IMR-90 (cell line): ENCODE data around the gene NMRK2.

Experiments used
- CEBPB ChIP-seq: IDR thresholded peaks from 2 replicates; pipeline ENCODE4 v1.6.1; 2012; ENCODE audit warnings: low read depth, low read length, improper control_type of control experiment
- CTCF ChIP-seq: conservative IDR thresholded peaks from 2 replicates; pipeline ENCODE4 v1.5.1; 2012; ENCODE audit warnings: mild to moderate bottlenecking, low read depth, low read length, improper control_type of control experiment
- POLR2A ChIP-seq: IDR thresholded peaks from 2 replicates; pipeline ENCODE4 v1.6.1; 2012; ENCODE audit warnings: mild to moderate bottlenecking, low read depth, low read length
- RAD21 ChIP-seq: IDR thresholded peaks from 2 replicates; pipeline ENCODE4 v1.6.1; 2012; ENCODE audit warnings: low read length, improper control_type of control experiment
- SMC3 ChIP-seq: fragments of 150-350 bp; IDR thresholded peaks from 2 replicates; pipeline ENCODE4 v1.6.1; 2016; ENCODE audit warnings: low read depth, mild to moderate bottlenecking, antibody characterized with exemption, low read length, moderate library complexity
- USF2 ChIP-seq: fragments of 150-350 bp; IDR thresholded peaks from 2 replicates; pipeline ENCODE4 v1.6.1; 2017; ENCODE audit warnings: mild to moderate bottlenecking, antibody characterized with exemption, low read length, low read depth

DNA sequence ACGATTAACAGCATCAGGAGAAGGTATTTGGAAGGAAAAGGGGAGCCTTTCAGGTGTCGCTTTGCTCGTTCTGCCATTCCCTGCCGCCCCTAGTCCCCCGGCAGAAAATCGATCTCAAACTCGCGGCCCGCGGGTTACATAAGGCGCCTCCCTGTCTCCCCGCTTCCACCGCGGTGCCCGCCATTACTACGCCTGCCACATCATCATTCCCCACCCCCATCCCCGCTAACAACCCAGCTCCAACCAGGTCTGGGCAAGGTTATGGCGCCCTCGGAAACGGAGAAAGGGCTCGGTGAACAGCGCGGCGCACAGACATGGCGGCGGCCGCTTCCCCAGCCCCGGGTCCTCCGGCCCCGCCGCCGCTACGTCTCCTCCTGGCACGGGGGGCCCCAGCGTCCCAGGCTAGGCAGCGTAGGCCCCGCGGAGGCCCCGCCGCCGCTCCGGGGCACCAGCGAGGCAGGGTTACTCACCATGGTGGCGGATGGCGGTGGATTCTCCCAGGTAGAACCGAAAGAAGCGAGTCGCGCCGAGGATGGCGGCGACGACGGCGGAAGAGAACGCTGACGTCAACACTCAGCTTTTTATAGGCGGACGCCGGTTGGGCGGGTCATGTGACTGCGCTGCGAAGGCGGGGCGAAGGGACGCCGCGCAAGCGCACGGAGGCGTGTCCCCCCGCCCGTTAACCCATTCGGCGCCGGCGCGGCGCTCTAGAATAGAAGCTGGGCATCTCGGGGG, 52.2 kb downstream of the NMRK2 start, which contains the start of gene EEF2:
- TF ChIP-seq POLR2A (peak; percentile 100), CTCF (no peak), RAD21 (no peak), CEBPB (no peak), SMC3 (no peak), USF2 (peak; percentile 98)
